Measurements from ENCODE around the gene NWD2. TPM values are rescaled to one million over a fixed set of nuclear protein-coding genes. Genes with fewer than 3 reads are reported as not detected.

NWD2 gene
- total RNA-seq, 4 donors from 2014 or later: not detected

GRCh38 chr4:37434469-37434868, 189.9 kb downstream of the NWD2 start:
- ATAC-seq (no peak), DNase-seq (no peak)
- no peaks in the 10 kb centered on the region for H3K36me3 ChIP-seq
- H3K27me3 ChIP-seq: no peaks in the 10 kb centered on the region
- intact Hi-C loops (cut with DNase I; ENCODE audit: low total_unique reads) (no loop called here), in situ Hi-C loops (cut with MboI; ENCODE audit: low sequenced_read_pairs in 4 of 4) (no loop called here)
- no peak overlapping the region for H3K27ac ChIP-seq
- TF ChIP-seq CTCF (IDR thresholded peaks at IDR 0.05 in 4 of 5, conservative IDR thresholded peaks at IDR 0.05 in 1 of 5): no peak
- TF ChIP-seq POLR2A (IDR thresholded peaks at IDR 0.05): no peak
- no peaks in the 10 kb centered on the region for H3K4me1 ChIP-seq
- no peaks in the 10 kb centered on the region for H3K9me3 ChIP-seq
- H3K4me3 ChIP-seq: no peak overlapping the region

DNA sequence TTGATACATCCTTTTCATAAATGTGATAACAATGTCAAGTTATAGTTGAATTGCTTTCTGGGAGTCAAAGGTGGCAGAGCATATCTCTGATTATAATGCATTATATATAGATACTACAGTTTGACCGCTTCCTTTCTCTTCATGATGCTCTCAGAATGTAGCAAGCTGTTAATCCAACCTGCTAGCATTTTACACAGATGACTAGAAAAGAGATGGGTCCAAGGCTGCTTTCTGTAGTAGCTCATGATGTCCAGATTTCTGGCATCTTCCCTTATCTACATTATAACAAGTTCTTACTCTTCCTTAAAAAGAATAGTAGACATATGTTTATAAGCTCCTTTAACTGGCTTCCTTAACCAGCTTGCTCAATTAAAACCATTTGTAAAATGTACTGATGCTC, 192.0 kb downstream of the NWD2 start:
- H3K27ac ChIP-seq: no peak overlapping the region
- ATAC-seq (no peak), DNase-seq (no peak)
- H3K4me3 ChIP-seq: no peak overlapping the region
- no peaks in the 10 kb centered on the region for H3K4me1 ChIP-seq
- intact Hi-C loops (cut with DNase I; ENCODE audit: low total_unique reads): no loop called here
- in situ Hi-C loops (cut with MboI; ENCODE audit: low sequenced_read_pairs in 4 of 4): no loop called here
- no peak for TF ChIP-seq POLR2A (IDR thresholded peaks at IDR 0.05)
- no peak for TF ChIP-seq CTCF (IDR thresholded peaks at IDR 0.05 in 4 of 5, conservative IDR thresholded peaks at IDR 0.05 in 1 of 5)
- H3K9me3 ChIP-seq: no peaks in the 10 kb centered on the region
- H3K36me3 ChIP-seq: no peaks in the 10 kb centered on the region
- H3K27me3 ChIP-seq: no peaks in the 10 kb centered on the region

DNA sequence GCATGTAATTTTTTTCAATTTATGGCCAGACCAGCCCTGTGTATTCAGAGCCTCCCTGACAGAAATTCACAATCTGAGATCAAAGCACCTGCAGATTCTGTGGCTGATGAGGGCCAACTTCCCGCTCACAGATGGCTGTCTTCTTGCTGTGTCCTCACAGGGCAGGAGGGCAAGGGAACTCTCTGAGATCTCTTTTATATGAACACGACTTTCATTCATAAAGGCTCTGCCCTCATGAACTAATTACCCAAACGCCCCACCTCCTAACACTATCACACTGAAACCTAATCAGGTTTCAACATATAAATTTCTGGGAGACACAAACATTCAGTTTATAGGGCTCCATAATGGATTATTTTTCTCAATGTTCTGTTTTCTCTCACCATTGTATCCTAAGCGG, 192.6 kb downstream of the NWD2 start:
- TF ChIP-seq POLR2A (IDR thresholded peaks at IDR 0.05) (no peak), CTCF (IDR thresholded peaks at IDR 0.05 in 4 of 5, conservative IDR thresholded peaks at IDR 0.05 in 1 of 5) (no peak)
- ATAC-seq (no peak), DNase-seq (no peak)
- no peaks in the 10 kb centered on the region for H3K9me3 ChIP-seq
- H3K27ac ChIP-seq: no peak overlapping the region
- H3K36me3 ChIP-seq: no peaks in the 10 kb centered on the region
- H3K4me1 ChIP-seq: no peaks in the 10 kb centered on the region
- in situ Hi-C loops (cut with MboI; ENCODE audit: low sequenced_read_pairs in 4 of 4): no loop called here
- H3K27me3 ChIP-seq: no peaks in the 10 kb centered on the region
- intact Hi-C loops (cut with DNase I; ENCODE audit: low total_unique reads): no loop called here
- H3K4me3 ChIP-seq: no peak overlapping the region

GRCh38 chr4:37438564-37439279, 194.2 kb downstream of the NWD2 start:
- H3K9me3 ChIP-seq: no peaks in the 10 kb centered on the region
- ATAC-seq (no peak), DNase-seq (no peak)
- TF ChIP-seq POLR2A (IDR thresholded peaks at IDR 0.05) (no peak), CTCF (IDR thresholded peaks at IDR 0.05 in 4 of 5, conservative IDR thresholded peaks at IDR 0.05 in 1 of 5) (no peak)
- H3K4me1 ChIP-seq: no peaks in the 10 kb centered on the region
- H3K4me3 ChIP-seq: no peak overlapping the region
- in situ Hi-C loops (cut with MboI; ENCODE audit: low sequenced_read_pairs in 4 of 4): no loop called here
- intact Hi-C loops (cut with DNase I; ENCODE audit: low total_unique reads): no loop called here
- no peaks in the 10 kb centered on the region for H3K27me3 ChIP-seq
- no peaks in the 10 kb centered on the region for H3K36me3 ChIP-seq
- no peak overlapping the region for H3K27ac ChIP-seq

Measured in gastrocnemius medialis (tissue), 4 donors.